ENCODE results near the gene DDC. TPM values are rescaled to one million over a fixed set of nuclear protein-coding genes. Genes with fewer than 3 reads are reported as not detected.

Gene DDC
- total and polyA plus RNA-seq, 9 donors: 0.24 to 3.3 (median 0.72) TPM

- Histone ChIP-seq H3K9me3 (no peaks in the 10 kb centered on the region), H3K4me1 (ENCODE audit: insufficient read depth) (peaks cover 2% of the 10 kb centered on the region), H3K27ac (peak overlapping the region; percentile 37 to 68), H3K4me3 (peak overlapping the region; percentile 52), H3K36me3 (no peaks in the 10 kb centered on the region), H3K27me3 (no peaks in the 10 kb centered on the region)
- 6 to 8% (median 8%) methylated on average over 5 of the region's 5 CpGs for WGBS, 3 donors
- DNase-seq: no peak
- TF ChIP-seq POLR2A (IDR thresholded peaks at IDR 0.05) (no peak), CTCF (IDR thresholded peaks at IDR 0.05) (no peak), EP300 (IDR thresholded peaks at IDR 0.05) (no peak)
- intact Hi-C loops (cut with DNase I): no loop called here
These were observed 115.7 kb downstream of the DDC start for GRCh38 chr7:50449501-50449880.

- Histone ChIP-seq H3K4me3 (no peak overlapping the region), H3K27me3 (no peaks in the 10 kb centered on the region), H3K9me3 (no peaks in the 10 kb centered on the region), H3K4me1 (ENCODE audit: insufficient read depth) (peaks cover 2% of the 10 kb centered on the region), H3K27ac (no peak overlapping the region), H3K36me3 (no peaks in the 10 kb centered on the region)
- intact Hi-C loops (cut with DNase I): no loop called here
- TF ChIP-seq EP300 (IDR thresholded peaks at IDR 0.05) (no peak), CTCF (IDR thresholded peaks at IDR 0.05) (no peak), POLR2A (IDR thresholded peaks at IDR 0.05) (no peak)
- no peak for DNase-seq
These were observed 116.4 kb downstream of the DDC start for GRCh38 chr7:50448823-50449222.

GRCh38 chr7:50446542-50446960, 118.7 kb downstream of the DDC start:
- WGBS, 3 donors: 75 to 87% (median 87%) methylated on average over 4 of the region's 4 CpGs
- no peak overlapping the region for H3K27ac ChIP-seq
- H3K4me1 ChIP-seq (ENCODE audit: insufficient read depth): peaks cover 2% of the 10 kb centered on the region
- H3K36me3 ChIP-seq: no peaks in the 10 kb centered on the region
- intact Hi-C loops (cut with DNase I): no loop called here
- H3K27me3 ChIP-seq: no peaks in the 10 kb centered on the region
- H3K9me3 ChIP-seq: no peaks in the 10 kb centered on the region
- DNase-seq: no peak
- no peak overlapping the region for H3K4me3 ChIP-seq
- TF ChIP-seq POLR2A (IDR thresholded peaks at IDR 0.05) (no peak), CTCF (IDR thresholded peaks at IDR 0.05) (no peak), EP300 (IDR thresholded peaks at IDR 0.05) (no peak)

- Histone ChIP-seq H3K4me1 (ENCODE audit: insufficient read depth) (peaks cover 2% of the 10 kb centered on the region), H3K36me3 (no peaks in the 10 kb centered on the region), H3K27me3 (no peaks in the 10 kb centered on the region), H3K27ac (no peak overlapping the region), H3K4me3 (no peak overlapping the region), H3K9me3 (no peaks in the 10 kb centered on the region)
- peak in 1 of 5 donors; percentile 28 for DNase-seq
- TF ChIP-seq POLR2A (IDR thresholded peaks at IDR 0.05) (no peak), EP300 (IDR thresholded peaks at IDR 0.05) (no peak), CTCF (IDR thresholded peaks at IDR 0.05) (no peak)
- 14 to 43% (median 17%) methylated on average over 3 of the region's 3 CpGs for WGBS, 3 donors
- intact Hi-C loops (cut with DNase I): no loop called here
These were observed 128.9 kb downstream of the DDC start for GRCh38 chr7:50436133-50436806.

All from ovary (tissue), 9 donors.